ENCODE results near the gene COQ2. TPM values are rescaled to one million over a fixed set of nuclear protein-coding genes. Genes with fewer than 3 reads are reported as not detected.

Gene COQ2
- total RNA-seq, 3 donors from 2014 or later (not counting 1 experiment from before 2014, with no cell fraction given) = 4.7 to 9.7 (median 7.0) TPM

- ATAC-seq (peak in 2 of 3 donors; percentile 41 to 48), DNase-seq (no peak)
- intact Hi-C loops (cut with micrococcal nuclease) = loop anchor here (2.0 kb wide), 1 partner anchor 47 kb away; no protein-coding TSS in a partner anchor
- WGBS (ENCODE audit: insufficient coverage) = 100% methylated on average over 1 of the region's 1 CpG
- no peak for TF ChIP-seq CTCF (IDR thresholded peaks at IDR 0.05)
- H3K4me3 Mint-ChIP-seq = peak overlapping the region; percentile 0
- Histone ChIP-seq H3K27ac (ENCODE audit: low read length) (peak overlapping the region; percentile 46), H3K4me1 (ENCODE audit: control insufficient read depth, insufficient read depth, low read length) (peaks cover 23% of the 10 kb centered on the region), H3K4me3 (ENCODE audit: low read length) (no peak overlapping the region), H3K27me3 (ENCODE audit: control insufficient read depth, insufficient read depth, low read length) (no peaks in the 10 kb centered on the region), H3K36me3 (ENCODE audit: control insufficient read depth, insufficient read depth, low read length) (peaks cover 11% of the 10 kb centered on the region), H3K9me3 (ENCODE audit: control insufficient read depth, insufficient read depth, low read length) (no peaks in the 10 kb centered on the region)
- H3K27me3 Mint-ChIP-seq (ENCODE audit: low read depth in 2 of 2) = no peaks in the 10 kb centered on the region
- no peaks in the 10 kb centered on the region for H3K9me3 Mint-ChIP-seq
- no peaks in the 10 kb centered on the region for H3K36me3 Mint-ChIP-seq
- H3K4me1 Mint-ChIP-seq = peaks cover 31 to 33% of the 10 kb centered on the region in 2 donors
- H3K27ac Mint-ChIP-seq = peak overlapping the region; percentile 37 to 59
These were observed 25.0 kb downstream of the COQ2 start for GRCh38 chr4:83259586-83259985.

- no peak overlapping the region for H3K27ac ChIP-seq (ENCODE audit: low read length)
- Mint-ChIP-seq H3K36me3 (no peaks in the 10 kb centered on the region), H3K27me3 (ENCODE audit: low read depth in 2 of 2) (no peaks in the 10 kb centered on the region), H3K9me3 (no peaks in the 10 kb centered on the region), H3K27ac (peak overlapping the region; percentile 37 to 59), H3K4me3 (peak overlapping the region; percentile 22), H3K4me1 (peaks cover 32 to 38% of the 10 kb centered on the region in 2 donors)
- H3K9me3 ChIP-seq (ENCODE audit: control insufficient read depth, insufficient read depth, low read length) = no peaks in the 10 kb centered on the region
- peaks cover 23% of the 10 kb centered on the region for H3K4me1 ChIP-seq (ENCODE audit: control insufficient read depth, insufficient read depth, low read length)
- intact Hi-C loops (cut with micrococcal nuclease) = loop anchor here (2.0 kb wide), 1 partner anchor 46 kb away; no protein-coding TSS in a partner anchor
- ATAC-seq (no peak), DNase-seq (no peak)
- H3K27me3 ChIP-seq (ENCODE audit: control insufficient read depth, insufficient read depth, low read length) = no peaks in the 10 kb centered on the region
- peaks cover 8% of the 10 kb centered on the region for H3K36me3 ChIP-seq (ENCODE audit: control insufficient read depth, insufficient read depth, low read length)
- H3K4me3 ChIP-seq (ENCODE audit: low read length) = no peak overlapping the region
- no peak for TF ChIP-seq CTCF (IDR thresholded peaks at IDR 0.05)
These were observed 26.1 kb downstream of the COQ2 start for GRCh38 chr4:83258461-83258860.

GRCh38 chr4:83257811-83258210, 26.8 kb downstream of the COQ2 start:
- Histone ChIP-seq H3K27me3 (ENCODE audit: control insufficient read depth, insufficient read depth, low read length) (no peaks in the 10 kb centered on the region), H3K9me3 (ENCODE audit: control insufficient read depth, insufficient read depth, low read length) (no peaks in the 10 kb centered on the region), H3K4me3 (ENCODE audit: low read length) (no peak overlapping the region), H3K27ac (ENCODE audit: low read length) (no peak overlapping the region), H3K36me3 (ENCODE audit: control insufficient read depth, insufficient read depth, low read length) (peaks cover 7% of the 10 kb centered on the region), H3K4me1 (ENCODE audit: control insufficient read depth, insufficient read depth, low read length) (peaks cover 25% of the 10 kb centered on the region)
- intact Hi-C loops (cut with micrococcal nuclease) = loop anchor here (2.0 kb wide), 1 partner anchor 45 kb away; no protein-coding TSS in a partner anchor
- TF ChIP-seq CTCF (IDR thresholded peaks at IDR 0.05) = no peak
- no peaks in the 10 kb centered on the region for H3K27me3 Mint-ChIP-seq (ENCODE audit: low read depth in 2 of 2)
- ATAC-seq = no peak
- DNase-seq = no peak
- H3K9me3 Mint-ChIP-seq = no peaks in the 10 kb centered on the region
- WGBS (ENCODE audit: insufficient coverage) = 99% methylated on average over 7 of the region's 7 CpGs
- H3K36me3 Mint-ChIP-seq = no peaks in the 10 kb centered on the region
- H3K4me3 Mint-ChIP-seq = no peak overlapping the region
- H3K27ac Mint-ChIP-seq = peak overlapping the region; percentile 9 to 37
- H3K4me1 Mint-ChIP-seq = peaks cover 39 to 44% of the 10 kb centered on the region in 2 donors

GRCh38 chr4:83255584-83255983, 29.0 kb downstream of the COQ2 start:
- Mint-ChIP-seq H3K4me1 (peaks cover 61 to 66% of the 10 kb centered on the region in 2 donors), H3K27ac (no peak overlapping the region), H3K36me3 (no peaks in the 10 kb centered on the region), H3K9me3 (no peaks in the 10 kb centered on the region), H3K4me3 (no peak overlapping the region), H3K27me3 (ENCODE audit: low read depth in 2 of 2) (no peaks in the 10 kb centered on the region)
- Histone ChIP-seq H3K9me3 (ENCODE audit: control insufficient read depth, insufficient read depth, low read length) (no peaks in the 10 kb centered on the region), H3K27me3 (ENCODE audit: control insufficient read depth, insufficient read depth, low read length) (no peaks in the 10 kb centered on the region), H3K4me3 (ENCODE audit: low read length) (no peak overlapping the region), H3K27ac (ENCODE audit: low read length) (no peak overlapping the region), H3K4me1 (ENCODE audit: control insufficient read depth, insufficient read depth, low read length) (peaks cover 36% of the 10 kb centered on the region), H3K36me3 (ENCODE audit: control insufficient read depth, insufficient read depth, low read length) (no peaks in the 10 kb centered on the region)
- no CpG with 5 or more reads among the region's 1 CpG for WGBS (ENCODE audit: insufficient coverage)
- DNase-seq (no peak), ATAC-seq (no peak)
- no peak for TF ChIP-seq CTCF (IDR thresholded peaks at IDR 0.05)
- intact Hi-C loops (cut with micrococcal nuclease) = no loop called here
